ENCODE data around the gene SLC24A2.
"Not testable (repeated sequence)": the region's sequence is repeated elsewhere in the genome, so short reads cannot be mapped to it uniquely, and the experiment has no call there.

Gene SLC24A2

DNA sequence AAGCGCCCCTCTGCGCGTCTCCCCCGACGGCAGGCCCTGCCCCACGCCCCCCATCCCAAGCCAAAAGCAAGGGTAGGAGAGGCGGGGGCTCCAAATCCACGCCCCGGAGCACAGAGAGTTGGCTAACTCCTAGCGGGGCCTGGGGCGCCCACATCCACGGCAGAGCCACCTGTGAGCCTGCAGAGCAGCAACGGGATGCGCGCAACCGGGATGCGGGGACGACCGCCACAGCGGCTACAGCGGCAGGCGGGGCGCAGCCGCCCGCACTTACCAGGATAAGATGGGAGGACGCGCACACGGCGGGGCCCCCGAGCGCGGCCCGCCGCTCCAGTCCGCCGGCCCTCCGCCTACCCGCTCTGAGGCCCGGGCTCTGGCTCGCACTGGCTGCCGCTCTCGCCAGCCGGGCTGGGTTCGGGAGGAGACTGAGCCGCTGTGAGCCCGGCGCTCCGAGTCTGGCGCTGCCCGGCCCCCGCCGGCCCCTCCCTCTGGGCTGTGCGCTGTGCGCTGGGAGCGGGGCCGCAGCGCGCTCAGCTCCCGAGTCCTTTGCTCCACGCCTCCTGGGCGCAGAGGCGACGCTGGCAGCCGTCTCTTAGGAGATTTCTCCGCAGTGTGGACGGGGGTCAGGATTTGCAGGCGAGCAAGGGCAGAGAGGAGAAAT lies at the start of gene SLC24A2:
TSS of gene SLC24A2 (minus strand) at position 424 of the 658 bp plus-strand sequence.
- DNase-seq (ENCODE audit: low read depth), result no peak

DNA sequence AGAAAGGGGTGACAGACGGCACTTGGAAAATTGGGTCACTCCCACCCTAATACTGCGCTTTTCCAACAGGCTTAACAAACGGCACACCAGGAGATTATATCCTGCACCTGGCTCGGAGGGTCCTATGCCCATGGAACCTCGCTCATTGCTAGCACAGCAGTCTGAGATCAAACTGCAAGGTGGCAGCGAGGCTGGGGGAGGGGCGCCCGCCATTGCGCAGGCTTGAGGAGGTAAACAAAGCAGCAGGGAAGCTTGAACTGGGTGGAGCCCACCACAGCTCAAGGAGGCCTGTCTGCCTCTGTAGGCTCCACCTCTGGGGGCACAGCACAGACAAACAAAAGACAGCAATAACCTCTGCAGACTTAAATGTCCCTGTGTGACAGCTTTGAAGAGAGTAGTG lies 44.5 kb upstream of the SLC24A2 start:
- not testable (repeated sequence) for DNase-seq (ENCODE audit: low read depth)

DNA sequence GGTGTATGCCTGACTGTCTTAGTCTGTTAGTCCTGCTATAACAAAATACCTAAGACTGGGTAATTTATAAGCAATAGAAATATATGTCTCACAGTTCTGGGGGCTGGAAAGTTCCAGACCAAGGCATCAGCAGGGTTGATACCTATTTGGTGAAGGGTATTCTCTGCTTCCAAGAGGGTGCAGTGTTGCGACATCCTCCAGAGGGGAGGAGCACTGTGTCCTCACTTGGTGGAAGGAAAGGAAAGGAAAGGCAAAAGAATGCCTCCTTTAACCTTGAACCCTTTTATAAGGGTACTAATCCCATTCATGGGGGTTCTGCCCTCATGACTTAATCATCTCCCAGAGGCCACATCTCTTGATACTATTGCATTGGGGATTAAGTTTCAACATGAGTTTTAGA lies 42.0 kb upstream of the SLC24A2 start:
- DNase-seq (ENCODE audit: low read depth), result no peak

DNA sequence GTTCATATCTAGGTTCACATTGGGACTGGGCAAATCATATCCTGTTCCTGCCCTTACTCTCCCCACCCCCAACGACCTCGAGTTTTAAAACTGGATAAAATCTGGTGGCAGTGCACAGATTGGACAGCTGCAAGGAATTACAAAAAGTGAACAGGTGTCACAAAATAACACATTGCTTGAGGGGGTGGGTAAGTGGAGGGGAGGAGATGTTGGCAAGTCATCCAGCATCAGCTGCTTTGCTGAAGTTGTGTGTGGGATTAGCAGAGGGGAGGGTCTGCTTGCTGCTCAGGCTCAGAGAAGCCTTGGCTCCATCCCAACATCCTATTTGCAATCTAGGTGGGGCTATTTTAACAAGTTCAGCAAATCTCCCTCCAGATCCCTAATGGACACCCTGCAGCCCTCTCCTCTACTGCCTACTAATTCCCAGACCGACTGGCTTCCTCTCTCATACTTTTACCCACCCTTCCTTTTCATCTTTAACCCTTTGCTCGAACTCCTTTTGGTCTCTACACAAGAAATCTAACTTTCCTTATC lies 39.8 kb upstream of the SLC24A2 start:
- no peak for DNase-seq (ENCODE audit: low read depth)

DNA sequence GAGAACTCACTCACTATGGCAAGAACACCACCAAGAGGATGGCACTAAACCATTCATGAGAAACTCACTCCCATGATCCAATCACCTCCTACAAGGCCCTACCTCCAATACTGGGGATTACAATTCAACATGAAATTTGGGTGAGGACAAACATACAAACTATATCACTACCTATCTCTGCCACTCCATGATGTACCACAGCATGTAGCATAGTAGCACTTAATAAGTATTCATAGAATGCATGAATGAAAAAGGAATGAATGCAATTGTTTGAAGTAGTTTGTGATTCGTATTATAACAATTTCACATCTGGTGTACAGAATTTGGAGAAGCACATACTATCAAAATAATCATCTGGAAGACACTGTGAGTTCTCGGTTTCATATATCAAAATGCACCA lies 27.9 kb upstream of the SLC24A2 start:
- DNase-seq (ENCODE audit: low read depth), result no peak

DNA sequence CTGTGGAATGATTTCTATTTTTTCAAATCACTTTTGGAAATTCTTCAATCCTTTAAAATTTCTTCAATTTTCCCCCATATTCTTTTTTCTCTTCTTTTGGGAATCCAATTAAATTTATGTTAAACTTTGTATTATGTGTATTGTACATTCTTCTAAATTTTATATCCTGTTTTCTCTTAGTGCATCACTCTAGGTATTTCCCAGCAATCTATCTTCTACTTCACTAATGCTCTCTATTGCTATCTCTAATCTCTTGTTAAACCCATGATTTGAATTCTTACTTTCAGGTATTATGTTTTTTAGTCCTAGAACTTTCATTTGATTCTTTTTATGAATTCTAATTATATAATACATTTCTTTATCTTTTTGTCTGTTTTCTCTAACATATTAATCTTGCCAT lies 23.4 kb upstream of the SLC24A2 start:
- DNase-seq (ENCODE audit: low read depth), result no peak

DNA sequence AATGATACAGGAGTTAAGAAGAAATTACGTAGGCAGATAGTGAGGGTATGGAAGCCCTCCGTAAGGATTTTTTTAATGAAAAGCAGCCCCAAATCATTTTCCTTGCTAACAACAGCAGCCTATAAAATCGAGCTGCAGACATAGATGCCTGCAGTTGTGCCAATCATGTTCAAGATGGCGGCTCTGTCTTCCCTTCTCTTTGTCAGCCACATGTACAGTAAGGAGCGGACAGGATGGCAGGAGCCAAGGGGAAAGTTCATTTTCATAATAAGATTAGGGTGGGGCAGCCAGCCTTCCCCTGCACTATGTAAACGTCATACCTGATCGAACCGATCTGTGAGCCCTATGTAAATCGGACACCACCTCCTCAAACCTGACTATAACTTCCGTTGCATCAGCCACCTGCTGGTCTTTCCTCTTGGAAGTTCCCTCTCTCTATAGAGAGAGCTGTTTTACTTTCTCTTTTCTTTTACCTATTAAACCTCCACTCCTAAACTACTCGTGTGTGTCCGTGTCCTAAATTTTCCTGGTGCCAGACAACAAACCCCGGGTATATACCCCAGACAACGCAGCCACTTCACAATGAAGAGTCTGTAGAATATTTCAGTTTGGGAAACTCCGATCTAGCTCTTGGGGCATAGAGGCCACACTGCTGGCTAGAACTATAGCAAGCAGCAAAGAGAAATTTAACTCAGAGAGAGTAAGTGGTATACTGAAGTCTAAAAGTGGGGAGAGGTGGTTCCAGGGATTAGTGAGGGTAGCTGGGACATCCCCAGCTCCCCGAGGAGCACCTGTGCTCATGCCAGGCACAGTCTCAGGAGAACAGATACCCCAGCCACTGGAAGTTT lies 20.8 kb upstream of the SLC24A2 start:
- no peak for DNase-seq (ENCODE audit: low read depth)

DNA sequence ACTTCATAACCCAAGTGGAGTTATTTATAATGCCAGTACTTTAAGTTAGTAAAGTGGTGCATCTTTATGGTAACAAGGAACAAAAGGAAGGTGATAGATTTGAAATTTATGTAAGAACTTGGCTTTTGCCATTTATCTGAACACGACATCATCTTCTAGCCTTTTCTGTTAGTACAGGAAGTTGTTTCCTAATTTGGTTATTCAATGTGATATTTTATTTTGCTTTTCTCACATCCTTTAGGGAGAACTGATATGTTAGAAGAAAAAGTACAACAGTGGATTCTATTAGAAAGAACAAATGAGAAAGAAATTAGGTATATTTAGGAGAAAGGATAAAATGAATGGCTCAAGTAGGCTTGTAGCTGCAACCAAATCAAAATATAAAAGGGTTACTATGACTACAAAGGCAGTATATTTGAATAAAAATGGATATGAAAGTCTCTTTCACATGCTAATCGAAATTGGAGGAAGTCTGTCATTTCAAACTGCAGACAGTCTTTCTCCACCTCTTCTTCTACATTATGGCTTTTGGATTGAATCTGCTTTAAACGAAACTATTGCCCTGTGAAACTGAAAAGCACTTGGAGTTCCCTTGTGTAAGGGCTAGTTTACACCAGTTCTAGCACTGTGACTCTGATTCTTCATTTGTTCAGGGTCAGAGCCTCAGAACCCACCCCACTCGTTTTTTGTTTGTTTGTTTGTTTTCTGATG lies 18.5 kb upstream of the SLC24A2 start:
- no peak for DNase-seq (ENCODE audit: low read depth)

DNA sequence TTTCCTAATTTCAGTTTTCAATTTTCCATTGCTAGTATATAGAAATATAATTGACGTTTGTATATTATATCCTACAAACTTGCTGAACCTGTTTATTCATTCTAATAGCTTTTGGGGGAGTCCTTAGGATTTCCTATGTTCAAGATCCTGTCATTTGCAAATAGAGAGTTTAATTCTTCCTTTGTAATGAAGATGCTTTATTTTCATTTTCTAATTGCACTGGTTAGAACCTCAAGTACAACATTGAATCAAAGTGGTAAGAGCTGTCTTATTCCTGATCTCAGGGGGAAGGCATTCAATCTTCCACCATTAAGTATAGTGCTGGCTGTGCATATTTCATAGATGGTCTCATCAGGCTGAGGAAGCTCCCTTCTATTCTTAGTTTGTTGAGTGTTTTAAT lies 15.6 kb upstream of the SLC24A2 start:
- DNase-seq (ENCODE audit: low read depth), result no peak

DNA sequence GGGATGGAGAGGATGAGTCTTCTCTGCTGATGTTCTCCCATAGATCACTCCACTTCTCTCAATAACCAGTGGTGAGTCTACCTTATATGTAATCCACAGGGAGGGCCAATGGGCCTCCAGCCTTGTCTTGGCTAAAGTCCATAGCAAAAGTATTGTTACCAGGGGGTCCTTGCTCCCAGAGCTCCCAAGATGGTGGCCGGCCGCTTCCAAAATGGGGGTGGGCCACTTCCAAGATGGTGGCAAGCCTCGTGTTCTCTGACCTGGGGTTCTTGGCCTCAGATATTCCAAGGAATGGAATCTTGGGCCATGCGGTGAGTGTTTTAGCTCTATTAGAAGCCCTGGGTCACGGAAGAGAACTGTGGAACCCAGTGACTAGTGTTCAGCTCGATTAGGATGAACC lies 12.0 kb upstream of the SLC24A2 start:
- DNase-seq (ENCODE audit: low read depth), result no peak

DNA sequence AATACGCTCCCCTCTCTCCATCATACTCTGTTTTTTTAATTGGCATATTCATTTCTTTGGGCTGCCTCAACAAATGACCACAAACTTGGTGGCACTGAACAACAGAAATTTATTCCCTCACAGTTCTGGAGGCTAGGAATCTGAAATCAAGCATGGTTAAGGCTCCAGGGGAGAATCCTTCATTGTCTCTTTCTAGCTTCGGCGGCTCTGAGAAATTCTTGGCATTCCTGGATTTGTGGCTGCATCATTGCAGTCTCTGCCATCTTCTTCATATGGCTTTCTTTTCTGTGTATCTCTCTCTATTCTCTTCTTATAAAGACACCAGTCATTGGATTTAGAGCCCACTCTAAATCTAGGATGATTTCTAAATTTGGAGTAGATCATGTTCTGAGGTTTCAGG lies 10.9 kb upstream of the SLC24A2 start:
- DNase-seq (ENCODE audit: low read depth), result no peak

DNA sequence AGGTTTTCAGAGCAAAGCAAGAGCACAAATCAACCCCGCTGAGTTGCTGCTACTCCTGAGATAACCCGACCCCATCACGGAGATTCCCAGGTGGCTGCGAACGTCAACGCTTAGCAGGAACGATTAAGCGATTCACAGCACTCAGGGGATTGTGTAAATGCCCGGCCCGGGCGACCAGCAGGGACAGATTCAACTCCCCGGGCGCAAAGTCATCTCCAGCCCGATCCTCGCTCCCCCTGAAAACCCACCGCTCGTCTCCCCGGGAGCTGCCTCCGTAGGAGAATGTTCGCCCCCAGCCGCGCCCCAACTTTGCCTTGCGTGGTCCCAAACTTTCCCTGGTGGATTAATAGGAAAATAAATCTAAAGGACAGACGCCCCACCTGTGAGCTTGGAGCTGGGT lies 685 bp downstream of the SLC24A2 start:
- no peak for DNase-seq (ENCODE audit: low read depth)

DNA sequence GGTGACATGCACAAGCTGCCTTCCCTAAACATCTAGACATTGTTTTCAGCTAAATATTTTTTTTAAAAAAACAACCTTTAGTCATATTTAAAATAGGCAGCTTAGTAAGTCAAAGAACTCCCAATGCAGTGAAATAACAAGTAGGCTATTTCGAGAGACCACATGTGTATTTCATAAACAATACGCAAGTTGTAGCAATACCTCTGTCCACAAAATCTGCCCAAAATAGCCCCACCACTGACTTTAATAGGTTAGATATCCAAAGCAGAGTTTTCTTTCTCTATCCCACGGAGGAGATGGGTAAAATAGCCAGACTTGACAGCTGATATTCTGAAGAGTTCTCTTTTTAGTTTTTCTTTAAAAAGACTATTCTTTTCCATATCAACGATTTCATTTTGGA lies 1.2 kb downstream of the SLC24A2 start:
- DNase-seq (ENCODE audit: low read depth), result no peak

DNA sequence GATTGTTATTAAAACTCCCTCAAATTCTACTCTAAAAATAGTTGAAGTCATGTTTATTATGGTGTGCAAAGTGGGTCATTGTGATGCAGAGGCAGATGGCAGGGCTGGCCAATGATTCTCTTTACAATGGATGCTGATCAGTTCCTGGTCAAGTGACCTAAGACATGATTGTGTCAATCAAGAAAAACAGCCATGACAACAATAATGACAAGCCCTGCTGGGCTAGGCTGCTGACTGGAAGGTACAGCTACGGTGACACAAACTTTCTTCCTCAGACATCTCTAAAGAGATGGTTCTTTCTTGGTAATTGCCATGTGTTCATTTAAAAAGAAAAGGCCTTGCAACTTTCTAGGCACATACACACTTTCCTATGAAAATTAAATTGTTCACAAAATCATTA lies 3.6 kb downstream of the SLC24A2 start:
- no peak for DNase-seq (ENCODE audit: low read depth)

DNA sequence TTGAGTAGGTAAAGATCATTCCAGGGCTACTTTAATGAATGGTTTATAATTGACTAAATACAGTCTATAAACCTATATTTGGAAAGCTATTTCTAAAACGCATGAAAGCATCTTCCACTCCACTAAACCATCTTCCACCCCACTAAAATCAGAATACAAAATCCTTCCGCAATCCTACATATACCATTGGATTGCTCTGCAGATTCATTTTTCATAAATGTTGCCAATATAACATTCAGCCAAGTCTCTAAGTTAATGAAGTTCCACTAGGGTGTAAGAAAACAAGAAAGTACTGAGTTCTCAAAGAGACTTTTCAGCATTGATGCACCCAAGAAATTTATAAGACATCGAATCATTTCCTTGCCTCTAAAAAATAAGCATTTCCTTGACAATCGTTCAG lies 4.7 kb downstream of the SLC24A2 start:
- DNase-seq (ENCODE audit: low read depth), result no peak

DNA sequence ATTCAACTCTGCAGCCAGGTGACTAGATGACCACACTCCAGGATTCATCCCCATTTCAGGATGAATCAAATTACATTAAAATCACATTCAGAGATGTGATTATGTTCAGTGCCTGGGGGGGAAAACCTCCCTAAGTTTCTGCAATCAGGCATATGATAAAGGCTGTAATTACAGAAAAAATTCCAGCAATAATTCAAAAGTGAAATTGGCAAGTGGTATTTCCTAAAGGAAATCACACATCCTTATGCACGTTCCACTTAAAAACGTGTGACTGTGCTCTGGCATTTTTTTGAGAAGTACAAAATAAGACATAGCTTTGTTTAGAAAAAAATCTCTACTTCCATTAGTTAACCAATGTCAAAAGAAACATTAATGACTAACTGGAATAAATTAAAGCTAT lies 5.3 kb downstream of the SLC24A2 start:
- no peak for DNase-seq (ENCODE audit: low read depth)

DNA sequence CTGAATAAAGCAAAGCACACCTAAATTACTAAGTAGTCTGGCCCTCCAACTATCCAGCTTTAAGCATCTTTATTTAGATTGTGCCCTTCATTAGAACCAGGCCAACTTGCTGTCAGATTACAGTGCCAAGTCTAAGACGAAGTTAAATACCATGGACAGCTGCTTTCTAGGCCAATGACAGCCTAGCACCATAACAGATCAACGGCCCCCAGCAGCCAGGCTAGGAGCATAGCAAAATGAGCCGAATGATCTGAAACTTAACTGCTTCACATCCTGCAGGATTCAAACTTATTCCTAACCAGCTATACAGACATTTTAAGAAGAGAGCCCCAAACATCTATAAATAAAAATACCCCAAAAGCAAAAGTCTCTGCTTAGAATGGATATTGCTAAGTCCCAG lies 6.8 kb downstream of the SLC24A2 start:
- peak; percentile 9 for DNase-seq (ENCODE audit: low read depth)

DNA sequence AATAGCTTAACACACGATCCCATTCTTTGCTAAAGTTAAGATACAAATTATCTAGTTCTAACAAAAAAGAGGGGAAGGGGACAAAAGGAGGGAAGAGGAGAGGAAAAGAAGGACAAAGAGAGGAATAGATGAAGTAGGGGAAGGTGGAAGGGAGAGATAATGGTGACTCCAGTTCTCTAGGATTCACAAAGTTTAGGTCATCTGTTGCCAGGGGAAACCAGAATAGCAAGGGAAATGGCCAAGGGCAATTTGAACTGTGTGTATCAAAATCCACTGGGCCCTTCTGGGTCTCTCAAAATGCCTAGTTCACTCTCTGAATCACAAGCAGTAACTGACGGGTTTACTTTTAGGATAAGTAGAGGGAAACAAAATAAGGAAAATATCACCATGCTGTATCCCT lies 7.6 kb downstream of the SLC24A2 start:
- no peak for DNase-seq (ENCODE audit: low read depth)

DNA sequence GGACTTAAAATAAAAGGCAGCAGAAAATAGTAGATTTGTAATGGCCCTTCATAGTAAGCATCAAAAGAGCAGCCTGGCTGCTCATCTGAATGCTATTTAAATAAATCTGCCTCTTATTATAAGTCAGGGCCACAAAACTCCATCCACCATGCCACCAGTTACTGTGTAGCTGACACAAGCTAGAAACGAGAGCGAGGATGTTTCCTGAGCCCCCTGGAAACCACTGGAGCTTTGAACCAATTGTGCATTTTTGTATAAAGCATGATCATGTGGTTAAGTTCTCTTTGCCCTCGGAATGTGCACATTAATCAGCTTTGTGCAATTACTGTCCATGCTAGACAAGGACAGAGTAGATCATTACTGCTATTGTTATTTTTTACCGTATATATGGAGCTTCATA lies 17.4 kb downstream of the SLC24A2 start:
- no peak for DNase-seq (ENCODE audit: low read depth)

DNA sequence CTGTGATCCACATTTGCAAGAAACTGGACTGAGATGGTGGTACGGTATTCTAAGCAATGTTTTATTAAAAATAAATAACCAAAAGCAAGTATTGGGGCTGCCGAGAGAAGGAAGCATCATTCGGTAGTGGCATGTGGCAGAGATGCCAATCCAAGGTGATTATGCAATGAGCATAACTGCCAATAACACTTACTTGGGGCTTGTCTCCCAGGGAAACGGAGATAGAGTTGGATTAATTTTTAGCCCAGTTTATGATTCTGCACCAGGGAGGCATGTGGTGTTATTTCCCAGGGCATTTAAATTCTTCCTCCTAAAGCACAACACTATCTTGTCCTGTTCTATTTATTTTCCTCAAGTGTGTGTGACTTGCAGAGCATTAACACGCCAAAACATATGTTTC lies 17.9 kb downstream of the SLC24A2 start:
- no peak for DNase-seq (ENCODE audit: low read depth)

DNA sequence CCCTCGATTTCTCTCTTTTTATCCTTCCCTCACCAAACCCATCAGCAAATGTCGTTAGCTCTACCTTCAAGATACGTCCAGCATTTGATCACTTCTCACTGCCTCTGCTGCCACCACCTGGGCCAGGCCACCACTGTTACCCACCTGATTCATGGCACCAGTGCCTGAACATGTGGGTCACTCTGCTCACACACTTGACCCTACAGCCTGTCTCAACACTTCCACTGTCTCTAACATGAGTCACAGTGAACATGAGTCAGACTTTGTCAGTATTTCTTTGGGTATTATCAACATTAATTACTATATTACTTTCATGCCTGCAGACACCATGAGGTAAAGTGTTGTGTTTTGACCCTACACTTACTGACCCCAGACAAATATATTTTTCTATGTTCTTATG lies 19.6 kb downstream of the SLC24A2 start:
- peak; percentile 8 for DNase-seq (ENCODE audit: low read depth)

DNA sequence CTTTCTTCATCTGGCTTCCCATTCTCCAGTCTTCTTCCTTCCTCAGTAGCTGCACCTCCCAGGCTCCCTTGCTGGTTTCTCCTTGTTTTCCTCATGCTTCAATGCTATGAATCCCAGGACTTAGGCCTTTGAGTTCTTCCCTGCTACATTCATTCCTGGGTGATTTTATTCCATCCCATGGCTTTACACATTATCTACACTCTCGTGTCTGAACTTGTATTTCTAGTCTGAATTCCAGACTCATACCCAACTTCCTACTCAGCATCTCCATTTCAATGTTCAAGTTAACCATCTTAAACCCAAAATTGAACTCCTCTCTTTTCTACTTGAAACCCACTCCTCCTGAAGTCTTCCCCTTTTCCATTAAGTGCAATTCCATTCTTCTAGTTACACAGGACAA lies 20.0 kb downstream of the SLC24A2 start:
- no peak for DNase-seq (ENCODE audit: low read depth)

DNA sequence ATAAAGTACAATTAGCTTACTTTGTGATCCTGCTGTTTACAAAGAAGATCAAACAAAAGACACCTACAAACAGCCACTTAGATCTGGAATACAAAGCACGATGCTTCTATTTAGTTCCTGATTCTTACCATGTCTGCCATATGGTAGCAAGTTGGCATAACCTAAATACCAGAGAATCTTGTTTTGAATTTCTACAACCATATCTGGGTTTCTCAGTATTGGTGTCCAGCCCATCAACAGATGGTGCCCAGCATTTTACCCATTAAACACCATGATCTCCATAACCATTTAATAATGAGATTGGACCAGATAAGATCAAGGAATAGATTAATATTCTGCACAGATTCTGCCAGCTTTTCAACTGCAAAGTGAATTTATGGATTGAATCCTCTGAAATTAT lies 29.8 kb downstream of the SLC24A2 start:
- DNase-seq (ENCODE audit: low read depth), result no peak

All from iris pigment epithelial cell (primary cell).